Psoas muscle (tissue), 8 donors: ENCODE results near the gene ULK2. TPM values are rescaled to one million over a fixed set of nuclear protein-coding genes. Genes with fewer than 3 reads are reported as not detected.

Source experiments
- ATAC-seq, 4 donors: fragments of 200-7000 bp; cut with Tn5 transposase; one replicate each; pipeline ENCODE4 v1.9.1; 2020; ENCODE audit warnings: moderate library complexity in 3 of 4, mild to moderate bottlenecking in 2 of 4
- DNase-seq, 2 donors: peaks; one replicate each; pipeline ENCODE4 v3.0.0-alpha.2; 2020
- H3K27ac ChIP-seq: fragments of 200-600 bp; one replicate; pipeline ENCODE4 v1.8.0; 2022
- H3K27me3 ChIP-seq, 3 donors: fragments of 200-600 bp in 1 of 3; one replicate each; pipeline versions ENCODE4 v1.6.1 to v1.8.0; 2013 to 2022; ENCODE audit warnings: low read length in 2 of 3, mild to moderate bottlenecking in 2 of 3, moderate library complexity in 1 of 3; ENCODE audit not compliant: insufficient read depth in 3 of 3
- H3K36me3 ChIP-seq, 2 donors: fragments of 200-600 bp in 1 of 2; one replicate each; pipeline versions ENCODE4 v1.6.1 to v1.8.0; 2013 to 2022; ENCODE audit warnings: low read depth in 1 of 2, mild to moderate bottlenecking in 1 of 2, moderate library complexity in 1 of 2; ENCODE audit not compliant: insufficient read depth in 1 of 2
- H3K4me1 ChIP-seq: fragments of 200-600 bp; one replicate; pipeline ENCODE4 v1.8.0; 2022
- H3K4me3 ChIP-seq: fragments of 200-600 bp; one replicate; pipeline ENCODE4 v1.8.0; 2022; ENCODE audit warnings: mild to moderate bottlenecking
- H3K9me3 ChIP-seq: fragments of 200-600 bp; one replicate; pipeline ENCODE4 v1.8.0; 2022
- CTCF ChIP-seq: fragments of 200-600 bp; IDR thresholded peaks from one replicate; pipeline ENCODE4 v1.8.0; 2022; ENCODE audit warnings: antibody characterized with exemption
- WGBS, 3 donors: extraction: QIAGEN DNeasy Blood & Tissue Kit; methylation state at CpG; one replicate each; pipeline versions ENCODE4 v1.1.6 to v1.1.7; 2013; 5-methylcytosine and 5-hydroxymethylcytosine counted together
- intact Hi-C, 2 donors: fragments of 100-400 bp; cut with DNase I; formaldehyde crosslinking; loops; one replicate each; pipeline versions ENCODE4 v1.11.0 to v1.14.2; 2022
- polyA plus RNA-seq, 3 donors: library from polyadenylated mRNA; stranded (reverse); fragments of 200-250 nt; gene quantifications; one replicate each; pipeline ENCODE4 v1.2.3, GENCODE V29; 2013
- total RNA-seq, 4 donors: library from RNA; stranded (reverse); fragmentation: NEBNext Ultra II Directional in 2 of 4; extraction: Animal tissue kit (Norgen Biotek cat#: 25700) in 2 of 4; gene quantifications; one replicate each; pipeline versions ENCODE4 v1.2.1 to v1.2.4, GENCODE V29; 2021 to 2023
- donor health status: healthy with polysubstance abuse.
- donor health status: DM: no; HTN: no; CAD: no; lungs with moderate emphysema.
- donor health status: Bipolar disorder and iron deficiency.
- donor health status: healthy.
- donor health status: DM: yes; HTN: yes; CAD: no.
- donor health status: DM: no; HTN: no; CAD: no.
- donor health status: DM: no; HTN: no; CAD: no.
- donor health status: DM: yes; HTN: yes; CAD: no.

Gene ULK2
- total and polyA plus RNA-seq, 7 donors = 2.1 to 19.1 (median 12.8) TPM

- TF ChIP-seq CTCF = no peak
- Histone ChIP-seq H3K4me1 (no peaks in the 10 kb centered on the region), H3K4me3 (no peak overlapping the region), H3K9me3 (no peaks in the 10 kb centered on the region), H3K36me3 (peaks cover 12 to 97% of the 10 kb centered on the region in 2 donors), H3K27me3 (no peaks in the 10 kb centered on the region), H3K27ac (no peak overlapping the region)
- 77 to 86% (median 82%) methylated on average over 5 of the region's 5 CpGs for WGBS, 3 donors
- ATAC-seq (peak in 1 of 4 donors; percentile 38), DNase-seq (no peak)
- intact Hi-C loops = no loop called here
Measured at GRCh38 chr17:19905502-19905901, 37.8 kb upstream of the ULK2 start.

GRCh38 chr17:19904924-19905323 is 37.2 kb upstream of the ULK2 start:
- Histone ChIP-seq H3K27me3 (no peaks in the 10 kb centered on the region), H3K9me3 (no peaks in the 10 kb centered on the region), H3K4me3 (no peak overlapping the region), H3K36me3 (peaks cover 12 to 97% of the 10 kb centered on the region in 2 donors), H3K4me1 (no peaks in the 10 kb centered on the region), H3K27ac (no peak overlapping the region)
- DNase-seq (peak in 1 of 2 donors; percentile 31), ATAC-seq (no peak)
- intact Hi-C loops = no loop called here
- 87 to 89% (median 87%) methylated on average over 5 of the region's 5 CpGs for WGBS, 3 donors
- no peak for TF ChIP-seq CTCF

GRCh38 chr17:19904412-19904811 is 36.7 kb upstream of the ULK2 start:
- no peak for TF ChIP-seq CTCF
- H3K27ac ChIP-seq = no peak overlapping the region
- H3K4me3 ChIP-seq = no peak overlapping the region
- DNase-seq (no peak), ATAC-seq (no peak)
- H3K36me3 ChIP-seq = peaks cover 11 to 97% of the 10 kb centered on the region in 2 donors
- intact Hi-C loops = no loop called here
- H3K4me1 ChIP-seq = no peaks in the 10 kb centered on the region
- no peaks in the 10 kb centered on the region for H3K9me3 ChIP-seq
- no peaks in the 10 kb centered on the region for H3K27me3 ChIP-seq

- WGBS, 3 donors = 97 to 100% (median 98%) methylated on average over 2 of the region's 2 CpGs
- H3K27ac ChIP-seq = no peak overlapping the region
- ATAC-seq (peak in 1 of 4 donors; percentile 23), DNase-seq (no peak)
- no peak overlapping the region for H3K4me3 ChIP-seq
- intact Hi-C loops = no loop called here
- no peaks in the 10 kb centered on the region for H3K27me3 ChIP-seq
- H3K4me1 ChIP-seq = no peaks in the 10 kb centered on the region
- H3K36me3 ChIP-seq = peaks cover 2 to 63% of the 10 kb centered on the region in 2 donors
- H3K9me3 ChIP-seq = no peaks in the 10 kb centered on the region
- TF ChIP-seq CTCF = no peak
Measured at GRCh38 chr17:19900809-19901208, 33.1 kb upstream of the ULK2 start.

GRCh38 chr17:19897903-19898302 is 30.2 kb upstream of the ULK2 start:
- WGBS, 3 donors = 39 to 47% (median 46%) methylated on average over 2 of the region's 2 CpGs
- ATAC-seq (peak in 2 of 4 donors; percentile 19 to 29), DNase-seq (no peak)
- no peak for TF ChIP-seq CTCF
- no peaks in the 10 kb centered on the region for H3K9me3 ChIP-seq
- intact Hi-C loops = no loop called here
- H3K36me3 ChIP-seq = peaks cover 0 to 34% of the 10 kb centered on the region in 2 donors
- H3K27me3 ChIP-seq = peaks cover 0 to under 1% (median 0%) of the 10 kb centered on the region in 3 donors
- H3K4me3 ChIP-seq = no peak overlapping the region
- H3K27ac ChIP-seq = no peak overlapping the region
- H3K4me1 ChIP-seq = no peaks in the 10 kb centered on the region
